ENCODE results near the gene MSMP. TPM values are rescaled to one million over a fixed set of nuclear protein-coding genes. Genes with fewer than 3 reads are reported as not detected.

MSMP gene
- total RNA-seq, 1 experiment from 2014 or later = 2.1 TPM

- ChIA-PET CTCF (interaction anchor here (0.6 to 3.3 kb wide), 6 partner anchors 12 to 132 kb away, joined by 3 to 18 read pairs (median 3); no protein-coding TSS in a partner anchor), POLR2A (interaction anchor here (1.4 kb wide), 1 partner anchor 15 kb away, joined by 6 read pairs; no protein-coding TSS in a partner anchor)
Observed at GRCh38 chr9:35771075-35771433, 17.0 kb upstream of the MSMP start.

More at GRCh38 chr9:35771075-35771433, 17.0 kb upstream of the MSMP start:
- Mint-ChIP-seq H3K27me3 (ENCODE audit: low read depth) (no peaks in the 10 kb centered on the region), H3K27ac (no peak overlapping the region), H3K4me3 (no peak overlapping the region), H3K9me3 (no peaks in the 10 kb centered on the region), H3K36me3 (no peaks in the 10 kb centered on the region), H3K4me1 (peaks cover 16% of the 10 kb centered on the region)
- ATAC-seq = no peak
- DNase-seq (ENCODE audit: low spot score) = no peak
- TF ChIP-seq E2F1 (CRISPR knock-in tag; IDR thresholded peaks at IDR 0.05) (no peak), IRF2 (CRISPR knock-in tag; IDR thresholded peaks at IDR 0.05; ENCODE audit: borderline replicate concordance, low read depth) (no peak), FOXJ3 (CRISPR knock-in tag; IDR thresholded peaks at IDR 0.05; ENCODE audit: borderline replicate concordance) (no peak), CREM (CRISPR knock-in tag; IDR thresholded peaks at IDR 0.05) (no peak), ETV6 (CRISPR knock-in tag; IDR thresholded peaks at IDR 0.05) (no peak), NR1H2 (CRISPR knock-in tag; IDR thresholded peaks at IDR 0.05) (no peak), PRDM15 (CRISPR knock-in tag; IDR thresholded peaks at IDR 0.05) (no peak), SMAD4 (CRISPR knock-in tag; IDR thresholded peaks at IDR 0.05) (no peak), ZNF219 (CRISPR knock-in tag; IDR thresholded peaks at IDR 0.05; ENCODE audit: borderline replicate concordance) (no peak), TEAD4 (CRISPR knock-in tag; IDR thresholded peaks at IDR 0.05) (no peak), NFE2L1 (CRISPR knock-in tag; IDR thresholded peaks at IDR 0.05) (no peak), ZNF317 (CRISPR knock-in tag; IDR thresholded peaks at IDR 0.05; ENCODE audit: borderline replicate concordance, low read depth) (no peak), ZNF263 (CRISPR knock-in tag; IDR thresholded peaks at IDR 0.05; ENCODE audit: low read depth) (no peak), NFYB (CRISPR knock-in tag; conservative IDR thresholded peaks at IDR 0.05; ENCODE audit: low read depth) (no peak), ERG (CRISPR knock-in tag; IDR thresholded peaks at IDR 0.05) (no peak), FOXP4 (CRISPR knock-in tag; IDR thresholded peaks at IDR 0.05) (no peak), ATF1 (CRISPR knock-in tag; IDR thresholded peaks at IDR 0.05) (no peak), JUN (CRISPR knock-in tag; IDR thresholded peaks at IDR 0.05) (no peak), CBFB (CRISPR knock-in tag; IDR thresholded peaks at IDR 0.05; ENCODE audit: low read depth) (no peak)

Measured in WTC11 (cell line).